Measurements from ENCODE around the gene C1orf210. TPM values are rescaled to one million over a fixed set of nuclear protein-coding genes. Genes with fewer than 3 reads are reported as not detected.

C1orf210 gene
- total RNA-seq, 4 donors from 2014 or later: 4.3 to 20.9 (median 16.0) TPM

DNA sequence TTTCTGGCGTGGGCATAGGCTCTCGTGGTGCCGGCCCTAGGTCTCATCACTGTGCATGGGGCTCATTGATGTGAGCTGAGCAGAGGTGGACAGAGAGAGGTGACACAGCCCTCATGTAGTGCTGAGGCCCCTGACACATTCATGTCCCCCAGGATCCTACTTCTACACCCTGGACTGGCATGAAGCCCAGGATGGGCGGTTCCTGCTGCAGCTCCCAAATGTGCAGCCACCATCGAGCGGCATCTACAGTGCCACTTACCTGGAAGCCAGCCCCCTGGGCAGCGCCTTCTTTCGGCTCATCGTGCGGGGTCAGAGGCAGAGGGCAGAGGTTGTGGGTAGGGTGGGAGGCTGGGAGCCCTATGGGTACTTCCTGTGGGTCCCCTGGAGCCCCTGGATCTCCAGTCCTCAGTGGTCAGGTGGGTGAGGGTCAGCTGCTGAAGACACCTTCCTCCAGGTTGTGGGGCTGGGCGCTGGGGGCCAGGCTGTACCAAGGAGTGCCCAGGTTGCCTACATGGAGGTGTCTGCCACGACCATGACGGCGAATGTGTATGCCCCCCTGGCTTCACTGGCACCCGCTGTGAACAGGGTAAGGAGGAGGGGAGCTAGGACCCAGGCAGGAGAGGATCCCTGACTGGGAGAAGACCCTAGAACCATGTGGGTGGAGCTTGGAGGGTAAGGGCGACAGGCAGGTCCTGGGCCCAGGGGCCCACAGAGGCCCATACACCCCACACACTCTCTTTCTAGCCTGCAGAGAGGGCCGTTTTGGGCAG is 21.5 kb upstream of the C1orf210 start:
- TF ChIP-seq, protein P1, sequence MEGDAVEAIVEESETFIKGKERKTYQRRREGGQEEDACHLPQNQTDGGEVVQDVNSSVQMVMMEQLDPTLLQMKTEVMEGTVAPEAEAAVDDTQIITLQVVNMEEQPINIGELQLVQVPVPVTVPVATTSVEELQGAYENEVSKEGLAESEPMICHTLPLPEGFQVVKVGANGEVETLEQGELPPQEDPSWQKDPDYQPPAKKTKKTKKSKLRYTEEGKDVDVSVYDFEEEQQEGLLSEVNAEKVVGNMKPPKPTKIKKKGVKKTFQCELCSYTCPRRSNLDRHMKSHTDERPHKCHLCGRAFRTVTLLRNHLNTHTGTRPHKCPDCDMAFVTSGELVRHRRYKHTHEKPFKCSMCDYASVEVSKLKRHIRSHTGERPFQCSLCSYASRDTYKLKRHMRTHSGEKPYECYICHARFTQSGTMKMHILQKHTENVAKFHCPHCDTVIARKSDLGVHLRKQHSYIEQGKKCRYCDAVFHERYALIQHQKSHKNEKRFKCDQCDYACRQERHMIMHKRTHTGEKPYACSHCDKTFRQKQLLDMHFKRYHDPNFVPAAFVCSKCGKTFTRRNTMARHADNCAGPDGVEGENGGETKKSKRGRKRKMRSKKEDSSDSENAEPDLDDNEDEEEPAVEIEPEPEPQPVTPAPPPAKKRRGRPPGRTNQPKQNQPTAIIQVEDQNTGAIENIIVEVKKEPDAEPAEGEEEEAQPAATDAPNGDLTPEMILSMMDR (IDR thresholded peaks at IDR 0.05): no peak
- TF ChIP-seq POLR2AphosphoS5 (IDR thresholded peaks at IDR 0.05) (no peak), EP300 (IDR thresholded peaks at IDR 0.05) (no peak), POLR2A (IDR thresholded peaks at IDR 0.05) (no peak)
- 65% methylated on average over 15 of the region's 17 CpGs for WGBS
- DNase-seq (ENCODE audit: low spot score in 2 of 2): peak in 1 of 2 donors; percentile 58

DNA sequence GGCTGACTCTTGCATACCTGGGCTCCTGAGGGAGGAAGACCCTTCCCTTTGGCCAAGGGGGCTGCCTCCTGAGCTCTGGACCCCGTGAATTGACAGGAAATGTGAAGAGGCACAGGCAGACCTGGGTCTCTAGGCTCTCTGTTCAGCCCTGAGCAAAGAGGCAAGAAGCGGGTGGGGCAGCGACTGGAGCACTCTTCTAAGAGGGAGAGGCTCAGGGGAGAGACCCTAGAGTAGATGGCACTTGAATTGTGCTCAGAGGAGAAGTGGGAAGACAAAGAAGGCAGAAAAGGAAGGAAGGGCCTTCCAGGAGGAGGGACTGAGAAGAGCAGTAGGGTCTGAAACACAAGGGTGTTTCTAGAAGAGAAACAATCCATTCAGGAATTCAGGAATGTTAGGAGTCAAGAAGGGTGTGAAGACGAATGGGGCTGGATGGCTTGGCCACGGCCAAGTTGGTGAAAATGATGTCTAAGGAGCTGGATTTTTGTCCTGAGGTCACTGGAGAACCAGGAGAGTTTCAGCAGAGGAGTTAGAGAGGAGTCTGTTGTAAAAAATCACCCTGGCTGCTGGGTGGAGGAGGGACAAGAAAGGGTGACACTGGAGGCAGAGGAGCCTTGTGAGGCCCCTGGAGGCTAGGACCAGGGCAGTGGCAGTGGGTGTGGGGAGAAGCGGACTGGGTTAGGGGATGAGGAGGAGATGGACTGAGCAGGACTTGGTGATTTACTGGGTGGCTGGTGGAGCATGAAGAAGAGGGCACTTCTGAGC is 20.7 kb upstream of the C1orf210 start:
- DNase-seq (ENCODE audit: low spot score in 2 of 2): peak in 1 of 2 donors; percentile 35
- Histone ChIP-seq H3K27ac (no peak overlapping the region), H3K9me3 (no peaks in the 10 kb centered on the region), H3K27me3 (no peaks in the 10 kb centered on the region), H3K36me3 (no peaks in the 10 kb centered on the region), H3K4me1 (peaks cover 9% of the 10 kb centered on the region), H3K4me3 (no peak overlapping the region)
- 87% methylated on average over 6 of the region's 6 CpGs for WGBS
- no peak for TF ChIP-seq EP300 (IDR thresholded peaks at IDR 0.05)
- TF ChIP-seq POLR2A (IDR thresholded peaks at IDR 0.05): no peak
- no peak for TF ChIP-seq POLR2AphosphoS5 (IDR thresholded peaks at IDR 0.05)
- TF ChIP-seq, protein P1 (IDR thresholded peaks at IDR 0.05): no peak

More for the DNA sequence above, 21.5 kb upstream of the C1orf210 start:
- H3K27ac ChIP-seq: no peak overlapping the region
- H3K4me1 ChIP-seq: peaks cover 9% of the 10 kb centered on the region
- H3K27me3 ChIP-seq: no peaks in the 10 kb centered on the region
- H3K4me3 ChIP-seq: no peak overlapping the region
- no peaks in the 10 kb centered on the region for H3K9me3 ChIP-seq
- H3K36me3 ChIP-seq: no peaks in the 10 kb centered on the region

DNA sequence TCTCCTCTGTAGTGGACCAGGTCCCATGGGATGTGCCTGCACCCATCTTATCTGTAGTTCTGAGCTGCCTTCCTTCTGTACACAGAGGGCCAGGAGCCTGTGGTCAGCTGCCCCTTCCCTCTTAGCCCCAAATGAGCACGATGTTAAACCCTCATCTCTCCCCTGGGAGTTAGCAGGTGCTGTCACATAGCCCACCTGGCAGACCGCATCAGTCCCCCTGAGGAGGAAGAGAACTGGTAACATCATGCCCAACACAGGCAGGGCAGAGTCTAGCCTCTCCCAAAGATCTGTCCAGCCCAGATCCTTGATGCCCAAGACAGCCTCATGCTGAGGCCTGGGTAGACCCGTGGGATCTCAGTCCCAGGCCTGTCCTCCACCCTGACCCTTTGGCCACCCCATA is 20.1 kb upstream of the C1orf210 start:
- DNase-seq (ENCODE audit: low spot score in 2 of 2): peak in 1 of 2 donors; percentile 36
- no peaks in the 10 kb centered on the region for H3K27me3 ChIP-seq

DNA sequence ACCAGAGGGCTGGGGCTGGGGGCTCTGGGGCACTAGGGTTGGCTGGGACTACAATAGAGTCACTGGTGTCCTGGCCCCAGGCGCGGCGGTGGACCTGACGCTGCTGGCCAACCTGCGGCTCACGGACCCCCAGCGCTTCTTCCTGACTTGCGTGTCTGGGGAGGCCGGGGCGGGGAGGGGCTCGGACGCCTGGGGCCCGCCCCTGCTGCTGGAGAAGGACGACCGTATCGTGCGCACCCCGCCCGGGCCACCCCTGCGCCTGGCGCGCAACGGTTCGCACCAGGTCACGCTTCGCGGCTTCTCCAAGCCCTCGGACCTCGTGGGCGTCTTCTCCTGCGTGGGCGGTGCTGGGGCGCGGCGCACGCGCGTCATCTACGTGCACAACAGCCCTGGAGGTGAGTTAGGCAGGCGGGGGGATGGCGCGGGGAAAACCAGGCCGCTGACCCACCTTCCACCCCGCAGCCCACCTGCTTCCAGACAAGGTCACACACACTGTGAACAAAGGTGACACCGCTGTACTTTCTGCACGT is 19.5 kb upstream of the C1orf210 start:
- Histone ChIP-seq H3K9me3 (no peaks in the 10 kb centered on the region), H3K4me3 (no peak overlapping the region), H3K36me3 (no peaks in the 10 kb centered on the region), H3K27ac (no peak overlapping the region), H3K27me3 (no peaks in the 10 kb centered on the region), H3K4me1 (peaks cover 9% of the 10 kb centered on the region)
- 89% methylated on average over 21 of the region's 46 CpGs for WGBS
- no peak for DNase-seq (ENCODE audit: low spot score in 2 of 2)
- TF ChIP-seq, protein P1 (IDR thresholded peaks at IDR 0.05): no peak
- TF ChIP-seq POLR2AphosphoS5 (IDR thresholded peaks at IDR 0.05) (no peak), POLR2A (IDR thresholded peaks at IDR 0.05) (no peak), EP300 (IDR thresholded peaks at IDR 0.05) (no peak)

More for the DNA sequence above, 20.1 kb upstream of the C1orf210 start:
- WGBS: 83% methylated on average over 2 of the region's 3 CpGs
- Histone ChIP-seq H3K27ac (no peak overlapping the region), H3K4me3 (no peak overlapping the region), H3K36me3 (no peaks in the 10 kb centered on the region), H3K4me1 (peaks cover 9% of the 10 kb centered on the region), H3K9me3 (no peaks in the 10 kb centered on the region)
- no peak for TF ChIP-seq EP300 (IDR thresholded peaks at IDR 0.05)
- TF ChIP-seq, protein P1 (IDR thresholded peaks at IDR 0.05): no peak

DNA sequence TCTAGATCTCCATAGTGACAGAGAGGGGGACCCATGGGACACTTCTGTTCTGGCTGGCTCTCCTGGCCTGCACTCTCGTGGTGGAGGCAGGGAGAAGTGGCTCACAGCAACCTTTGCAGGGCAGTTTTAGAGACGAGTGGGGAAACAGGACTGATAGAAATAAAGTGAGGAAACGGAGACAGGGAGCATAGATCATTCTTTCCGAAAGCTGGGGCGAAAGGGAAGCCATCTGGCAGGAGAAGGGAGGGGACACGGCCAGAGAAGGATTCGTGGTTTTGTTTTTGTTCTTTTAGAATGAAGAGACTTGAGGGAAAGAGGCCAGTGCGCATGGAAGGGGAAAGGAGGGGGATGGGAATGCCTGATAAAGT is 18.9 kb upstream of the C1orf210 start:
- Histone ChIP-seq H3K4me1 (peaks cover 9% of the 10 kb centered on the region), H3K27ac (no peak overlapping the region)

More for the DNA sequence above, 18.9 kb upstream of the C1orf210 start:
- Histone ChIP-seq H3K4me3 (no peak overlapping the region), H3K9me3 (no peaks in the 10 kb centered on the region), H3K36me3 (no peaks in the 10 kb centered on the region), H3K27me3 (no peaks in the 10 kb centered on the region)
- no peak for TF ChIP-seq POLR2A (IDR thresholded peaks at IDR 0.05)
- TF ChIP-seq, protein P1 (IDR thresholded peaks at IDR 0.05): no peak
- no peak for TF ChIP-seq EP300 (IDR thresholded peaks at IDR 0.05)
- no peak for TF ChIP-seq POLR2AphosphoS5 (IDR thresholded peaks at IDR 0.05)
- DNase-seq (ENCODE audit: low spot score in 2 of 2): peak in 1 of 2 donors; percentile 44
- 42% methylated on average over 8 of the region's 8 CpGs for WGBS

All from suprapubic skin (tissue), 4 donors.